Upper lobe of left lung (tissue), 6 donors: ENCODE data around the gene HRH1. TPM values are rescaled to one million over a fixed set of nuclear protein-coding genes. Genes with fewer than 3 reads are reported as not detected.

Experiments
- ATAC-seq, 2 donors: fragments of 200-7000 bp; cut with Tn5 transposase; one replicate each; pipeline ENCODE4 v1.9.1; 2022; ENCODE audit warnings: mild to moderate bottlenecking in 2 of 2, moderate library complexity in 2 of 2; ENCODE audit not compliant: low FRiP score in 2 of 2
- DNase-seq, 2 donors: peaks; one replicate each; pipeline ENCODE4 v3.0.0-alpha.2; 2019 to 2020
- H3K27ac ChIP-seq, 4 donors: fragments of 200-600 bp; sonication (generic); one replicate each; pipeline ENCODE4 v1.5.1; 2016 to 2019
- H3K27me3 ChIP-seq, 4 donors: fragments of 200-600 bp; sonication (generic); one replicate each; pipeline ENCODE4 v1.5.1; 2017 to 2019
- H3K36me3 ChIP-seq, 4 donors: fragments of 200-600 bp; sonication (generic); one replicate each; pipeline ENCODE4 v1.5.1; 2016 to 2019
- H3K4me1 ChIP-seq, 4 donors: fragments of 200-600 bp; sonication (generic); one replicate each; pipeline ENCODE4 v1.5.1; 2018 to 2019
- H3K4me3 ChIP-seq, 4 donors: fragments of 200-600 bp; sonication (generic); one replicate each; pipeline ENCODE4 v1.5.1; 2017 to 2019; ENCODE audit warnings: mild to moderate bottlenecking in 2 of 4, moderate library complexity in 1 of 4
- H3K9me3 ChIP-seq, 4 donors: fragments of 200-600 bp; sonication (generic); one replicate each; pipeline ENCODE4 v1.5.1; 2018 to 2019
- CTCF ChIP-seq, 6 experiments: fragments of 450-650 bp in 4 of 6; fragments of 200-600 bp in 2 of 6; sonication (generic) in 2 of 6; IDR thresholded peaks; one replicate each; pipeline ENCODE4 v1.5.1; 2016 to 2019; ENCODE audit warnings: antibody characterized with exemption in 6 of 6
- EP300 ChIP-seq, 4 donors: sonication (generic); formaldehyde crosslinking; IDR thresholded peaks; one replicate each; pipeline ENCODE4 v1.5.1; 2017; ENCODE audit warnings: antibody characterized with exemption in 4 of 4, control low read depth in 2 of 4
- POLR2A ChIP-seq, 4 donors: fragments of 450-650 bp; IDR thresholded peaks; one replicate each; pipeline ENCODE4 v1.5.1; 2016 to 2017; ENCODE audit warnings: antibody characterized with exemption in 4 of 4, mild to moderate bottlenecking in 2 of 4
- POLR2AphosphoS5 ChIP-seq, 2 donors: sonication (generic); formaldehyde crosslinking; IDR thresholded peaks; one replicate each; pipeline ENCODE4 v1.5.1; 2017; ENCODE audit warnings: antibody characterized with exemption in 2 of 2
- WGBS, 2 donors: methylation state at CpG; one replicate each; pipeline ENCODE4 v1.1.5; 2017 to 2018; 5-methylcytosine and 5-hydroxymethylcytosine counted together
- total RNA-seq, 6 donors: library from RNA; depleted of rRNA in 4 of 6; stranded (reverse); fragments of >200 nt in 4 of 6; gene quantifications; one replicate each; pipeline versions ENCODE4 v1.1.0 to v1.2.1, GENCODE V29; 2016 to 2021
- donor health status: DM: no; HTN: no; CAD: no; lungs with moderate emphysema.
- donor health status: DM: no; HTN: yes; CAD: no; lungs with severe emphysema.

HRH1 gene
- total RNA-seq, 6 donors from 2014 or later: 2.9 to 13.4 (median 3.7) TPM

DNA sequence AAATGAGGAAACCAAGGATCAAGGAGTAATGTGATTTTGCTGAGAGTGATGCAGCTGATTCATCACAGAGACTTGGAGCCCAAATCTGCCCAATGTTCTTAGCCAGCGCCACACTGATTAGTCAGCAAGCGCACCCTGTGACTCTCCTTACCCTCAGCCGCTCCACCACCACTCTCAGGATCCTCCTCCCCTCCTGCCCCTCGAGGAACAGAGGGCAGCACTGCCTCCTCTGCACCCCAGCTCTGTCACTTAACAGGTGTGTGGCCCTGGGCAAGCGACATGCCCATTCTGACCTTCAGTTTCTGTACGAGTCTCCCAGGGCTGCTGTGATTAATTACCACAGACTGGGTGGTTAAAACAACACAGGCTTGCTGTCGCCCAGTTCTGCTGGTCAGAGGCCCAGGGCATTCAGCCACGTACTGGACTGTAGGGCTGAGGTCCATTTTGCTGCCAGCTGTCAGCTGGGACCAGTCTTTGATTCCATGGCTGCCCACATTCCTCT, 36.1 kb upstream of the HRH1 start:
- no peaks in the 10 kb centered on the region for H3K4me1 ChIP-seq
- no peaks in the 10 kb centered on the region for H3K36me3 ChIP-seq
- H3K27ac ChIP-seq: no peak overlapping the region
- TF ChIP-seq POLR2A (IDR thresholded peaks at IDR 0.05): no peak
- no peak for TF ChIP-seq EP300 (IDR thresholded peaks at IDR 0.05)
- no peak for TF ChIP-seq POLR2AphosphoS5 (IDR thresholded peaks at IDR 0.05)
- TF ChIP-seq CTCF (IDR thresholded peaks at IDR 0.05): no peak
- peaks cover 0 to 4% (median 4%) of the 10 kb centered on the region in 4 donors for H3K9me3 ChIP-seq
- 76 to 80% methylated on average over 8 of the region's 8 CpGs for WGBS, 2 donors
- ATAC-seq (peak in 1 of 2 donors; percentile 34), DNase-seq (no peak)
- no peaks in the 10 kb centered on the region for H3K27me3 ChIP-seq
- no peak overlapping the region for H3K4me3 ChIP-seq

GRCh38 chr3:11120091-11120805, 34.0 kb upstream of the HRH1 start:
- Histone ChIP-seq H3K4me3 (no peak overlapping the region), H3K9me3 (peaks cover 0 to 7% (median 3%) of the 10 kb centered on the region in 4 donors), H3K27me3 (no peaks in the 10 kb centered on the region), H3K36me3 (no peaks in the 10 kb centered on the region), H3K27ac (no peak overlapping the region), H3K4me1 (no peaks in the 10 kb centered on the region)
- TF ChIP-seq POLR2AphosphoS5 (IDR thresholded peaks at IDR 0.05) (no peak), CTCF (IDR thresholded peaks at IDR 0.05) (no peak)
- peak in 1 of 2 donors; percentile 22 for DNase-seq
- 49 to 56% methylated on average over 7 to 10 of the region's 10 CpGs for WGBS, 2 donors
- ATAC-seq: peak in 1 of 2 donors; percentile 44

- WGBS, 2 donors: 81 to 85% methylated on average over 3 to 10 of the region's 10 CpGs
- no peaks in the 10 kb centered on the region for H3K36me3 ChIP-seq
- no peak for ATAC-seq
- H3K4me3 ChIP-seq: no peak overlapping the region
- H3K4me1 ChIP-seq: no peaks in the 10 kb centered on the region
- TF ChIP-seq CTCF (IDR thresholded peaks at IDR 0.05): no peak
- no peak for TF ChIP-seq EP300 (IDR thresholded peaks at IDR 0.05)
- TF ChIP-seq POLR2AphosphoS5 (IDR thresholded peaks at IDR 0.05): no peak
- no peak for TF ChIP-seq POLR2A (IDR thresholded peaks at IDR 0.05)
- H3K9me3 ChIP-seq: peaks cover 0 to 7% (median 3%) of the 10 kb centered on the region in 4 donors
- H3K27ac ChIP-seq: no peak overlapping the region
- DNase-seq: peak in 1 of 2 donors; percentile 50
- H3K27me3 ChIP-seq: no peaks in the 10 kb centered on the region
Measured at GRCh38 chr3:11126653-11127052, 27.6 kb upstream of the HRH1 start.

GRCh38 chr3:11128682-11129632, 25.3 kb upstream of the HRH1 start:
- no peak overlapping the region for H3K27ac ChIP-seq
- DNase-seq: no peak
- no peaks in the 10 kb centered on the region for H3K27me3 ChIP-seq
- no peaks in the 10 kb centered on the region for H3K9me3 ChIP-seq
- H3K4me3 ChIP-seq: no peak overlapping the region
- no peak for ATAC-seq
- no peaks in the 10 kb centered on the region for H3K4me1 ChIP-seq
- 83 to 84% methylated on average over 8 of the region's 8 CpGs for WGBS, 2 donors
- TF ChIP-seq CTCF (IDR thresholded peaks at IDR 0.05) (no peak), EP300 (IDR thresholded peaks at IDR 0.05) (no peak), POLR2AphosphoS5 (IDR thresholded peaks at IDR 0.05) (no peak), POLR2A (IDR thresholded peaks at IDR 0.05) (no peak)
- H3K36me3 ChIP-seq: no peaks in the 10 kb centered on the region
